HG02678 (cell line): ENCODE results near the gene SYNPO2L.
A peak's percentile ranks its signal among the peaks of the same experiment; 100 is the strongest.

Experiments used
- ATAC-seq: cut with Tn5 transposase; IDR thresholded peaks from one replicate; pipeline ENCODE4 v1.9.1; 2021; ENCODE audit warnings: mild to moderate bottlenecking, moderate library complexity; ENCODE audit not compliant: unreplicated experiment

SYNPO2L gene

DNA sequence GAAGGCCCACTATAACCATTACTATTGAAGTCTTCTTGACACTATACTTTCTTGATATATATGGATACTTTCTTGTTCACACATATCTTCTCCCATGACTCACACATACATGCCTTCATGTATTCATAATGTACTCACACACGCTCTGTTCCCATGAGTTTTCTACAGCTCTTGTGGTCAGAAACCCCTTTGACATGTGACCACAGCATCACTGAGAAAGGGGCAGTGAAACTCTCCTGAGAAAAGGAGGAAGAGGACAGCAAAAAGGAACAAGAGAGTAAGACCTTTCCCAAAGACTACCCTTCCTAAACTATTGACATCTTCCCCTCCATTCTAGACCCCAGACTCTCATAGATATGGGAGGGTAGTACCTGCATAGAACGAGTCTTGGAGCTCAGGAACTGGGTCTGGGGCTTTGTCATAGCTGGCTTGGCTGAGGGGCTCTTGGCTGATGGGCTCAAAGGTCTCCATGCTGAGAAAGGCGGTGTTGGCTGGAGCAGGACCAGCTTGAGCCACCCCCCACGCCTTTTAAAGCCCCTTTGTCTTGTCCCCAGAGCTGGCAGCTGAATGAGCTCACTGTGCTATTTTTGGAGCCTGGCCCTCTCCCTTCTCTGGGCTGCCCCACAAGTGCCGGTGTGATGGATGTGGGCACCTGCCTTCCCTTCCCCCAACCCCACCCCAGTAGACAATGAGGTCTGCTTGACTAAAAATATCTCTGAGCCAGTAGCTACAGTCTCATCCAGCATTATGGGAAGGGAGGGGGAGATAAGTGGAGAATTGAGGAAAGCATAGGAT is 5.1 kb downstream of the SYNPO2L start:
- ATAC-seq: no peak

DNA sequence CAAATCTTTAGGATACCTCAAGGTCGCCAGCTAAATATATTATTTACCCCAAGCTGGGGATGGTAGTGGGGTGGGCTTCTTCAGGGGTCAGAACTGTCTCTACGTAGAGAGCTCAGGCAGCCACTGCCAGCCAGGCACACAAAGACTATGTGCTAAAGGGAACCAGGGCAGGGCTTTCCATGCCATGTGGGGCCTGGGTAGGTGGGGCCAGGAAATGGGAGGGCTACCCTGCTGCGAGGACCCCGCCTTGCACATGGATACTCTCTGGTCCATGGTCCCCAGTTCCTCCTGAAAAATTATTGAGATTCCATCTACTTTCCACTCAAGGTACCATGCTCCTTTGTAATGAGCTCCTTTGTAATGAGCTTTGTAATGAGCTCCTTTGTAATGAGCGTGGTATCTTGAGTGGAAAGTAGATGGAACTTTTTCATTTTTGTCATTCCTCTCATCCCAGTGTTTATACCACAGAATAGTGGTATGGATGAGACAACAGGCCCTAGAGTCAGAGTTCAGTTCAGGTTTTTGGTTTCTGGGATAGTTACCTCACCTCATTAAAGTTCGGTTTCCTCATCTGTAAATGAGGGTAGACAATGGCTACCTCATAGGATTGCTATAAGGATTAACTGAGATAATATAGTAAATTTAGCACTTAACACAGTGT is 5.8 kb downstream of the SYNPO2L start:
- no peak for ATAC-seq

DNA sequence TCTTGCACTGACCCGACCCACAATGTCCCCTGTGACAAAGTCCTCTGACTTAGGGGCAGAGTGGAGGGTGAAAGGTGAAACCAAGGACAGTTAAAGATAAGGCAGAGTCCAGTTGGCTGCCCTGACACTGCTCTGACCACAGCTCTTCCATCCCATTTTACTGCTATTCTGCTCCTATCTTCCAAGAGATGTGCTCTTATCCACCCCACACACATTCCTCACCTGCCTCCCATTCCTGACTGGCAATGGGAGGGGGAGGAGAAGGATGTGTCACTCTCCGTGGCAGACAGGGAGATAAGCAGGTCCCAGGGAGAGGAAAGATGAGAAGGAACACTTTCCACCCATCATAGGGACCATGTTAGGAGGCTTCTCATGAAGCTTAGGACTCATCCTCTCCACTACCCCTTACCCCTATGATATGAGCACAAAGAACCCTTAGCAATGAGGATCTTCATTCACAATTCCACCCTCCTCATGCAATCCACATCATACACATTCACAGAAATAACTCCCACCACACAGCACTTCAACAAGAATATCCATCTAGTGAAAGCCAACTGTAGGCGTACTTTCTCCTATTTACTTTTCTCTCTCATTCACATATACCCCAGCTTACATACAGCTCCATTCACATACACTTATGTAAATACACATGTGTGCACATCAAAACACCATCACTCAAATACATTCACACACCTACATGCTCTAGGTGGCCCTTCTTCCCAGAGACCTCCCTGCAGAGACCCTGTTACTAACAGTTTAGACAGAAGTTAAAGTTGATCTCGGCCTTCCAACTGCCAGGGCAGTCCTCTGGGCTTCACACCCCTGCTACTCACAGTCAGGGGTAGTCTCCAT is 6.6 kb downstream of the SYNPO2L start:
- no peak for ATAC-seq

DNA sequence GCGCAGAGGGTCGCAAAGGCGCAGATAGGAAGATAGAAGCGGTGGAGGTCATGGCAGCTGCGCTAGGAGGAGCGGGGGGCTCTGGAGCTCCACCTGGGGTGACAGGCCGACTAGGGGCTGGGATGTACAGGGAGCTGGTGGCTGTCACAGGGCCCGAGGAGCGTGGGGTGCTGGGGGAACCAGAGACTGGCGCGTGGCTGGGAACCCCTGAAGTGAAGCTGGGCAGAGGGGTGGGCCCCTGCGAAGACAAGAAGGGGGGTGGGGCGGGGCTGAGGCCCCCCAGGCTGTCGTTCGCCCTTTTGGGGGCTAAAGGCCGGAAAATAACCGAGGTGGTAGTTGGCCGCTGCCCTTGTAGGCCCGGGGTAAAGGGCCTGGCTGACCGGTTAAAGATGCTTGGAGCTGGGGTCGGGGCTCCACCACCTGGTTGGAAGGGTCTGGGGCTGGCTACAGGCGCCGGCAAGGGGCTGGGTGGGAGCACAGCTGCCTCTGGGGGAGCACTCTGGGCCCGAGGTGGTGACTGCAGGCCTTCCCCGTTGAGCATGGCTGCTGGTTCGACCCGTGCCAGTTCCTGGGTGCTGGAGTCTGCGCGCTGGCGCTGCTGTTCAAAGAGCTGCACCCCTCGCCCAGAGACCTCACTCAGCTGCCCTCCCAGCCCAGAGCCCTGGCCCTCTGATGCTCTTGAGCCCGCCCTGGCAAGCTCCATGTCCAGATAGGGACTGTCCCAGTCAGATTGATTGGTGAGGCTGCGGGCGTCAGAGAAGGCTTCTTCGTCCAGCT is 7.8 kb downstream of the SYNPO2L start:
- no peak for ATAC-seq

DNA sequence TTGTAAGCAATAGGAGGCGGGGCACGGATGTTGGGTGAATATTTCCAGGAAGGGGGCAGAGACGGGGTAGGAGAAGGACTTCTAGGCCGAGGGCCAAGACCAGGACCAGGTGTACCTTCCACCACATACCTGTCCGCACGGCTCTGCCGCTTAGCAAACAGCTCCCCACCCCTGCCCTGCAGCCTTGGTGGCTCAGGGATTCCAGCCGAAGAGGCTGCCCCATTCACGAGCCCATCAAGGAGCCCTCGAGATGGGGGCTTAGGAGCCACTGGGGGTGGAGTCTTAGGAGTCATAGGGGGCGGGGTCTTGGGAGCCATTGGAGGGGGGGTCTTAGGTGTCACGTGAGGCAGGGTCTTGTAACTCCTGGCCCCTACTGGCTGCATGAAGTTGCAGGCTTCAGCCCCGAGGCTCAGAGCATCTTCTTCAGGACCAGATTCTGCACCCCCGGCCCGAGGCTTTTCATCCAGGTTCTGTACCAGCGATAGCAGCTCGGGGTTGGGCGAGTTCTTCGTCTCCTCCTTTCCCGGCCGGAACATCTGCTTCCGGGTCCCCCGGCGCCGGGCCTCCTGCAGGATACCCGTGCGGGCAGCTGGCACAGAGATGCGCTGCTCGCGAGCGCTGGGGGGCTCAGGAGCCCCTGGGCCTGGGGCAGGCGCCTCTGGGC is 8.5 kb downstream of the SYNPO2L start:
- ATAC-seq: no peak

DNA sequence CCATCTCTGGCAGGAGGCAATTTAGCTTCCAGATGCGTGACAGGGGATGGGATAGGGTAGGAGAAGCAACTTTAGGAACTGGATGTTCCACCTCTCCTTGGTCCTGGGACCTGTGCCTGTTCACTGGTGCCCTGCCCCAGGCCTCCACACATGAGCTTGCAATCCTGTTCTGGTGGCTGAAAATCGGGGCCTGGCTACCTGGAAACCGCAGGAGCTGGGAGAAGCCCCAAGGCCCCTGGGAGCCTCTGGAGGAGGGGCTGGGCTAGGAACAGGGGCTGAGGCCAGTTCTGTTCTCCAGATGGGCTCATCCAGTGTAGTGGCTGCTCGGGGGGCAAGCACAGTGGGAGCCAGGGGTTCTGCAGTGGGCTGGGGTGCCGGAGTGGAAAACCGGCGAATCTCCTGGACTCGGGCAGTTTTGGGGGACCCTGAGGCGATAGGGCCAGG is 9.2 kb downstream of the SYNPO2L start:
- no peak for ATAC-seq

DNA sequence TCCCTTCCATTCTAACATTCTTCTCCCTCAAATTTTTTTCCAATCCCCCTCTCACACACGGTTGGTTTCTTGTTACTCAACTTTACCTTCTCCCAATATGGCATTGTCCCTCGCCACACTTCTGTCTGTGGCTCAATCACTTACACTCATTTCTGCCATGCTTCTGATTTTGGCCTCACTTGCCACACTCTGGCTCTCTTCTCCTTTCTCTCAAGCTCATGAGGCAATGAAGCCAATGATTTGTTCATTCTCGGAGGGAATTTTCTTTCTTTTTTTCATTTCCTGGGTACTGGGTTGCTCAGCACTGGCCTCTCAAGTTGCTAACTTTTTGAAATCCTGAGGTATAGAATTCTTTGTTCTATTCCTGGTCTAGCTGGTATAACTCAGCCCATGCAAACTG is 10.6 kb downstream of the SYNPO2L start:
- no peak for ATAC-seq

DNA sequence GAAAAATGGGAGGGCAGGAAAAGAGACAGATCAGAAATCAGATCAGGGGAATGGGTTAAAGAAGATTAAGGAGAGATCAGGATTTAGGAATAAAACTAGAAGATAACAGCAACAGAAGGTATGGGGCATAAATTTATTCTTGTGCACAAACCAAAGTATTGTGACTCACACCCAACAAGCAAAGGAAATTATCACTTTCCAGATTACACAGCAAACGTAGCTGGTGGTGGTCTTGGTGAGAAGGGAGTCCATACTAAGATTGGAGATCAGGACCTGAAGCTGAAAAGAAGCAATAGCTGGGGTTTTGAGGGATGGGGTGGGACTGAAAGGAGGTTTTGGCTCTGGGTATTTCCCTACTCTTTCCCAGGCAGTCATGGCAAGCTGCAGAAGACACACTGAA is 11.1 kb downstream of the SYNPO2L start:
- ATAC-seq: no peak

DNA sequence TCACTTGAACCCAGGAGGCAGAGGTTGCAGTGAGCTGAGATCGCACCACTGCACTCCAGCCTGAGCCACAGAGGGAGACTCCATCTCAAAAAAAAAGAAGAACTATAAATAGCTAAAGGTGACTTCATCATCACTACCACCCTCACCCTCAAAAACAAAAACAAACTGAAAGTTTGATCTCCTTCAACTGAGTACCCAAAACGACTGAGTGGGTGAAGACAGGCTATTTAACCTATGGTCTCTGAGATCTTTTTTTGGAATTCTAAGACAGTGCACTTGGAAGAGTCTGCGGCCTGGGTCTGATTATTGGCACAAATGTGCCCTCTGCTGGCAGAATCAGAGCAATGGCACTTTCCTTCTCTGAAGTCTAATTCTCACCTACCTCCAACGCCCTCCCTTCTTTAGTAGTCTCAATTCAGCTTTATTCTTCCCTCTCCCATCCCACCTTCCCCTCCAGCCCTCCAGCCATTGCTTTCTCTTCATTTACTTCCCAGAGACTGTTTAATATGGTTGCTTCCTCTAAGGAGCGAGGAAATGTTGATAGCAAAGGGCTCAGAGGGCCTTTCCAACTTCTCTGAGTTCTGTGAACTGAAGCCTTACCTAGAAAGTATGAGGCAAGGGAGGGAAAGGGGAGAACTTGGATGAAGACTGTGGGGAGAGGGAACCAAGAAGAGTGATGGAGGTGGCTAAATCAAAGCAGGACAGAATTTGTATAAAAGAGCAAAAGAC is 11.7 kb downstream of the SYNPO2L start:
- peak; percentile 57 for ATAC-seq

DNA sequence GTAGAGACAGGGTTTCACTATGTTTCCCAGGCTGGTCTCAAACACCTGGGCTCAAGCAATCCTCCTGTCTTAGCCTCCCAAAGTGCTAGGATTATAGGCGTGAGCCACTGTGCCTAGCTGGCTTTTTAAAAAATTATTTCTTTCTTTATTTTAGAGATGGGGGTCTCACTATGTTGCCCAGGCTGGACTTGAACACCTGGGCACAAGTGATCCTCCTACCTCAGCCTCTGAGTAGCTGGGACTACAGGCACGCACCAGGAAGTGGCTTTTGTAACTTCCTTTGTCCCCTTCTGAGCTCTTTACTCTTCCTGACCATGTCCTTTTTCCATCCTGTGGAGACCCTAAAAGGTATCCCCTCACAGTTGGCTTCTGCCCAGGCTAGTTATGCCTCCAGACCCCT is 12.5 kb downstream of the SYNPO2L start:
- ATAC-seq: no peak

DNA sequence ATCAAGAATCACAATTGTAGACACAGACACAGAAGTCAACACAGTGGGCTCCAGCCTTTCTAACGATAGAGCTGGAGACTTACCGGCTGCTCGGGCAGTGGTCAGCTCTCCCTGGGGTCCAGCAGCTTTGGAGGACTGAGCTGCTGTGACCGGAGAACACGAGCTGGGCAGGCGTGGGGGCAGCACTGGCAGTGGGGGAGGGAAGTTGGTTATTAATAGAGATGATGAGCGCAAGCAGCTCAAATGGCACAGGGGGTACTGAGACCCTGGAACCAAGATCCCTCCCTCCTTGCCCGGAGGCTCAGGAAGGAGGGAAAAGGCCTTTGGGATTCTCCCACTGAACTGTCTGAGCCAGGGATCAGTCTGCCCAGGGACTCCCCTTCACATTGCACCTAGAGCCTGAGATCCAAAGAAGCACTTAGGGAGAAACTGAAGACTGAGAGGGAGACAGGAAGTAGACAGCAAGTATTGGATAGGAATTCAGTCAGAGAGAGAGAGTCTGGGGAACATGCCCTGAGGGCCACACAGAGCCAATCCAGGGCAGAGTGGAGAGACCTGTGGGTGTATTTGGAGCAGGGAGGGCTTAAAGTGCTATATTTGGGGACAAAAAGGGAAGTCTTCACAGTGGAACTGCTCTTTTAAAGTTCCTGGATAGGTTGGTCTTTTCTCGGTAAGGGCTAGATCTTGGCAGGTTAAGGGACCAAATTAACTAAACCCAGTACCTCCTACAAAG is 14.3 kb downstream of the SYNPO2L start, which contains the start of gene MYOZ1:
Gene MYOZ1 (minus strand): TSS at position 147 of the 733 bp plus-strand sequence. CDS start 1,457 bp downstream, outside the sequence.
- ATAC-seq: no peak

DNA sequence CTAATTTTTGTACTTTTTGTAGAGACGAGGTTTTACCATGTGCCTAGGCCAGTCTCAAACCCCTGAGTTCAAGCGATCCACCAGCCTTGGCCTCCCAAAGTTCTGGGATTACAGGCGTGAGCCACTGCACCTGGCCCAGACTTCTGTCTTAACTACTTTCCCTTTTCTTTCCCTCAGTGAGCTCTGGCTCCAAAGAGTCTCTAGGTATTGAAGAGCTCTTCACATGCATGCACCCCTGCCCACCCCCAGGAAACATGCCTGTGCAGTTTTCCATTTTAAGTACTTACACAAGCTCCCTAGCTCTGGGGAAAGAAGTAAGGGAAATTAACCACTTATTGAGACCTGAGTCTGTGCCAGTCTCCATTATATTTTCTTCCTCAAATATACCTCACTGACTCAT is 16.5 kb downstream of the SYNPO2L start:
- no peak for ATAC-seq

DNA sequence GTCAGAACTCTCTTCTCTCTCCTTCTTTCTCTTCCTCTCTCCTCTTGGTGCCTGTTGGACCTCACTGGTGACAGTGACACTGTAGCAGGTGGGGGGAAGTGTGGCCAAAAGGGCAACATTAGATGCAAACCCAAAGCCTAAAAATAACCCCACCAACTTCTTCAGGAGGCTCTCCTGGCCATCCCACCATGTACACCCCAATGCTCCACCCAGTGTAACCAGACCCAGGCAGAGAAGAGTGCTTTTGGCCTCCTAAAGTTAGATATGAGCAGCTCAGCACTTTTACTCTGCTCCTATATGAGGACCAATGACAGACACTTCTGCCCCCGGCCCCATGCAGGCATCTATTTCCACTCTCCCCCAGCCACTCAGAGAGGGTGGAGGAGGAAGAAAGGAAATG is 20.0 kb downstream of the SYNPO2L start:
- ATAC-seq: no peak

DNA sequence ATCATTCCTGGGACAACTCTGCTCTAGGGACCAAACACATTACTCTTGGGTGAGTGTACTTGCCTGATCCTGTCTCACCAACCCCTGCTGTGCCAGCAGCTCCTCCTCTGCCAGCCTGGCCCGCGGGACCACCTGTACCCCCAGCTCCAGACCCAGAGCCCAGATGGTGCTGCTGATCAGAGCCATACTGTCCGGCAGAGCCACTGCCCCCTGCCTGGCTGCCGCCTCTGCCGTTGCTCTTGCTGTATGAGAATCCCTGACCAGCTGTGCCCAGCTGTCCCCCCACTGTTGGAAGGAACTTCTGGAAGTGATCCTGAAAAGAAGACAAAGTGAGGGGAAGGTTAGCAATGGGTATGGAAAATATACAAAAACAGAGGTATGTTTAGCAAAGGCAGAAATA is 21.4 kb downstream of the SYNPO2L start:
- no peak for ATAC-seq

DNA sequence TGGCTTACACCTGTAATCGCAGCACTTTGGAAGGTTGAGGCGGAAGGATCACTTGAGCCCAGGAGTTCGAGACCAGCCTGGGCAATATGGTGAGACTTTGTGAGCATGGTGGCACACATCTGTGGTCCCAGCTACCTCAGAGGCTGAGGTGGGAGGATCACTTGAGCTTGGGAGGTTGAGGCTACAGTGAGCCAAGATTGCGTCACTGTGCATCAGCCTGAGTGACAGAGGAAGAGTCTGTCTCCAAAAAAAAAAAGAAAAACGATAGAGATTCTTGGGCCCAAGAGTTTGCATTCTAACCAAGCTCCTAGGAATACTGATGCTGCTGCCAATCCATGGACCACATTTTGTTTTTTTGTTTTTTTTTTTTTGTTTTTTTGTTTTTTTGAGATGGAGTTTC is 26.7 kb downstream of the SYNPO2L start:
- ATAC-seq: no peak

DNA sequence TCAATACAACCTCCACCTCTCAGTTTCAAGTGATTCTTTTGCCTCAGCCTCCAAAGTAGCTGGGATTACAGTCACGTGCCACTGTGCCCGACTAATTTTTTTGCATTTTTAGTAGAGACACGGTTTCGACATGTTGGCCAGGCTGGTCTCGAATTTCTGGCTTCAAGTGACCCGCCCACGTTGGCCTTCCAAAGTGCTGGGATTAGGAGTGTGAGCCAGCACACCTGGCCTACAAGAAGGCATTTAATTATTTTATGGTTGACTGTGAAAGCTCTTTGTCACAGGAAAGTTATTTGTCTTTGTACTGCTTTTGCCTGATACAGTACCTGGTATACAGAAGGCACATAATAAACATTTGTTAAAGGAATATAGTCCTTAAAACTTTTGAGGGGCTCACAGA is 27.4 kb downstream of the SYNPO2L start:
- ATAC-seq: no peak

DNA sequence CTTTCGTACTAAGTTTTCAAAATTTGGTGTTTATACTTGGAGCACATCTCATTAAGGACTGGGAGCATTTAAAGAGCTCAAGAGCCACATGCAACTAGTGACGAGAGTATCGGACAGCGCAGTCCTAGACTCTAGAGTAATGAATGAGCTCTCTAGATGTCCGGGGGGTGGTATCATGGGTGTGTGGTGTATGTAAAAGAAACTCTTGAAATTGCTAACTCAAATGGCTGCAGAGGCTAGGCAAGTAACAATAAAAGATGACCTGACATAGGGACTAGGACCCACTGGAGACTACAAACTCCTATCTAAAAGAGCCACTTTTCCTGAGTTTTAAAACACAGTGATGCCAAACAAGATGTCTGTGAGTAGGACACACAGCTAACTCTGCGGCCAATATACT is 28.5 kb downstream of the SYNPO2L start:
- ATAC-seq: no peak

DNA sequence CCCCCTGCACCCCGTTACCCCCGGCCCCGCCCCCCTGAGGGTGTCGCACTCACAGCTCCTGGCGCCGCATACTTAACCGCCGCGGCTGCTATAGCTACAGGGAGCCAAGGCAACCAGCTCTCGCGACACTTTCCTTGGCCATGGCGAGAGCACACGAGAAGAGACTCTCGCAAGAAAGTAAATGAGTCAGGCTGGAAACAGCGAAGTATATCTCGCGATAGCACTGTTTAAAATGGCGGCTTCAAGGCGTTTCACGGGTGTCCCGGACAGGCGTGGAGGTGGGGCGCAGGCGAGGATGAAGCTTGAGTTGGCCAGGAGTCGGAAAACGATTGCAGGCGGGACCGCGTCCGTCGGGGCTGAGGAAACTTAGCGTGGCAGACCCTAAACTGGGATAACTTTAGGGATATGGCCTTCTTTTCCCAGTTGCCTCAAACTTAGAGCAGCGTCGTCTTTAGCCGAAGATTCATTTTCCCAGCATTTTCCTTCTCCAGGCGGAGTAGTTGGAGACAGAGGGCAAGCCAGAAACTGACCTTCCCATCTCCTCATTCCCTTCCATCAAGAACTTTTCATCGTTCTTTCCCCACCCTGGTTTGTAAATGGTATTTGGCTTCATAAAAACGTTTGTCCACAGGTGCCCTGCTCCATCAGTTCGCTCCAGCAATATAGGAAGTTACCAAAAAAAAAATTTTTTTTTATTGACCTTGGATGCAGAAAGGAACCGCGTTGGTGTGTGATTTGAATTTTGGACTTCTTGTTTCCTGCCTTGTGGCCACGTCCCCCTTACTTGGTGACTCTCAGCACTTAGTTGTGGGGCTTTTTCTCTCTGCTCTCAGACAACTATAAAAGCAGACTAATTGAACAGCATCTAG is 29.7 kb downstream of the SYNPO2L start:
- ATAC-seq: peak; percentile 98
